ENCODE data around the gene ZBTB20.

DNA sequence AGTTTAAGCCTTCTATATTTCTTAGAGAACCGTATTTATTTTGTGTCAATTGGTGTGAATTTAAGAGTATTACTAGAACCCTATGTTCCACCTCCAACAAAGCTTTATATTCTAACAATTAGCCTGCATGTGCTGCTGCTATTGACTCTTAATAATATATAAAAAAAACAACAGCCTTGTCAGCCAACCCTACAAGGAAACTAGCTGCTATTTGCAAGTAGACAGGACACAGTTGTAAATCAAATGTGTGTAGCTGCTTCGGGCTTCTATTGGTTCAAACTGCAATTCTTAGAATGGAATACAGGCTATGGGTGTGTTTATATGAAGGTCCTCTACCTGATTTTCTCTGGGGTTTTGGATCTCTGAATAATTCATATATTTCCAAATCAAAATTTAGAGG lies 60.7 kb downstream of the ZBTB20 start:
- TF ChIP-seq, protein P1, sequence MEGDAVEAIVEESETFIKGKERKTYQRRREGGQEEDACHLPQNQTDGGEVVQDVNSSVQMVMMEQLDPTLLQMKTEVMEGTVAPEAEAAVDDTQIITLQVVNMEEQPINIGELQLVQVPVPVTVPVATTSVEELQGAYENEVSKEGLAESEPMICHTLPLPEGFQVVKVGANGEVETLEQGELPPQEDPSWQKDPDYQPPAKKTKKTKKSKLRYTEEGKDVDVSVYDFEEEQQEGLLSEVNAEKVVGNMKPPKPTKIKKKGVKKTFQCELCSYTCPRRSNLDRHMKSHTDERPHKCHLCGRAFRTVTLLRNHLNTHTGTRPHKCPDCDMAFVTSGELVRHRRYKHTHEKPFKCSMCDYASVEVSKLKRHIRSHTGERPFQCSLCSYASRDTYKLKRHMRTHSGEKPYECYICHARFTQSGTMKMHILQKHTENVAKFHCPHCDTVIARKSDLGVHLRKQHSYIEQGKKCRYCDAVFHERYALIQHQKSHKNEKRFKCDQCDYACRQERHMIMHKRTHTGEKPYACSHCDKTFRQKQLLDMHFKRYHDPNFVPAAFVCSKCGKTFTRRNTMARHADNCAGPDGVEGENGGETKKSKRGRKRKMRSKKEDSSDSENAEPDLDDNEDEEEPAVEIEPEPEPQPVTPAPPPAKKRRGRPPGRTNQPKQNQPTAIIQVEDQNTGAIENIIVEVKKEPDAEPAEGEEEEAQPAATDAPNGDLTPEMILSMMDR (IDR thresholded peaks at IDR 0.05; ENCODE audit: insufficient read depth, low read length) = no peak
- TF ChIP-seq POLR2AphosphoS5 (IDR thresholded peaks at IDR 0.05; ENCODE audit: low read depth) (no peak), GABPA (IDR thresholded peaks at IDR 0.05; ENCODE audit: low read depth) (no peak)
